Fibroblast of lung (primary cell): ENCODE results near the gene PHLDB3. TPM values are rescaled to one million over a fixed set of nuclear protein-coding genes. Genes with fewer than 3 reads are reported as not detected.
"Not testable (repeated sequence)": the region's sequence is repeated elsewhere in the genome, so short reads cannot be mapped to it uniquely, and the experiment has no call there.

Experiments used
- DNase-seq, 2 donors: peaks; one replicate each; pipeline versions ENCODE4 v3.0.0 to v3.0.0-alpha.2; 2010; ENCODE audit warnings: low read depth in 2 of 2
- H2AFZ ChIP-seq: 2 replicates; pipeline ENCODE4 v1.5.1; 2012; ENCODE audit warnings: low read length, control low read depth, inconsistent platforms
- H3K27ac ChIP-seq: 2 replicates; pipeline ENCODE4 v1.5.1; 2011; ENCODE audit warnings: low read length, control low read depth; ENCODE audit not compliant: insufficient read depth
- H3K27me3 ChIP-seq: 2 replicates; pipeline ENCODE4 v1.5.1; 2011; ENCODE audit warnings: mild to moderate bottlenecking, low read length; ENCODE audit not compliant: control insufficient read depth, insufficient read depth
- H3K36me3 ChIP-seq: 2 replicates; pipeline ENCODE4 v1.5.1; 2011; ENCODE audit warnings: low read length; ENCODE audit not compliant: control insufficient read depth, insufficient read depth
- H3K4me1 ChIP-seq: 2 replicates; pipeline ENCODE4 v1.5.1; 2011; ENCODE audit warnings: low read length; ENCODE audit not compliant: control insufficient read depth, insufficient read depth; ENCODE audit errors: extremely low read depth
- H3K4me2 ChIP-seq: 2 replicates; pipeline ENCODE4 v1.5.1; 2011; ENCODE audit warnings: low read length, control low read depth; ENCODE audit not compliant: insufficient read depth; ENCODE audit errors: extremely low read depth
- H3K4me3 ChIP-seq, 4 experiments: fragments of 200-600 bp in 1 of 4; sonication (generic) in 1 of 4; replicated peaks in 1 of 4; 2 replicates each; pipeline ENCODE4 v1.5.1; 2011 to 2016; ENCODE audit warnings: low read length in 4 of 4, low read depth in 3 of 4, mild to moderate bottlenecking in 3 of 4, control low read depth in 2 of 4, inconsistent platforms in 1 of 4, mixed read lengths in 1 of 4; ENCODE audit not compliant: insufficient read depth in 1 of 4; ENCODE audit errors: control extremely low read depth in 1 of 4
- H3K79me2 ChIP-seq: 2 replicates; pipeline ENCODE4 v1.5.1; 2012; ENCODE audit warnings: mild to moderate bottlenecking, low read length, inconsistent platforms; ENCODE audit not compliant: control insufficient read depth, insufficient read depth
- H3K9ac ChIP-seq: 2 replicates; pipeline ENCODE4 v1.5.1; 2011; ENCODE audit warnings: mild to moderate bottlenecking, low read length, control low read depth; ENCODE audit not compliant: insufficient read depth
- H3K9me3 ChIP-seq: 2 replicates; pipeline ENCODE4 v1.5.1; 2012; ENCODE audit warnings: low read depth, low read length; ENCODE audit not compliant: control insufficient read depth, insufficient read depth
- H4K20me1 ChIP-seq: 2 replicates; pipeline ENCODE4 v1.5.1; 2011; ENCODE audit warnings: low read length; ENCODE audit not compliant: control insufficient read depth, insufficient read depth; ENCODE audit errors: extremely low read depth
- EZH2 ChIP-seq: IDR thresholded peaks from 2 replicates; pipeline ENCODE4 v1.5.1; 2012; ENCODE audit warnings: low read length, control low read depth, mild to moderate bottlenecking; ENCODE audit errors: missing control alignments
- polyA plus RNA-seq, 2 donors: library from polyadenylated mRNA; depleted of rRNA in 1 of 2; stranded (reverse) in 1 of 2; unstranded in 1 of 2; fragments of >200 nt; gene quantifications; 2 replicates each; pipeline ENCODE4 v1.2.1, GENCODE V29; 2011 to 2012; ENCODE audit warnings: missing spikeins in 1 of 2
- total RNA-seq: library from RNA; depleted of rRNA; stranded (reverse); fragments of >200 nt; gene quantifications from 2 replicates; pipeline ENCODE4 v1.2.1, GENCODE V29; 2014
- TF ChIP-seq, protein P1 (sequence below), 2 donors: IDR thresholded peaks in 1 of 2; conservative IDR thresholded peaks in 1 of 2; 1 replicate in 1 of 2; 2 replicates in 1 of 2; pipeline ENCODE4 v1.5.1; 2011 to 2012; ENCODE audit warnings: low read length in 2 of 2, control low read depth in 1 of 2, inconsistent platforms in 1 of 2, low read depth in 1 of 2, mild to moderate bottlenecking in 1 of 2

Gene PHLDB3
- total and polyA plus RNA-seq, 2 donors (not counting 1 experiment from before 2014, with no cell fraction given) = 1.8 to 35.8 TPM

DNA sequence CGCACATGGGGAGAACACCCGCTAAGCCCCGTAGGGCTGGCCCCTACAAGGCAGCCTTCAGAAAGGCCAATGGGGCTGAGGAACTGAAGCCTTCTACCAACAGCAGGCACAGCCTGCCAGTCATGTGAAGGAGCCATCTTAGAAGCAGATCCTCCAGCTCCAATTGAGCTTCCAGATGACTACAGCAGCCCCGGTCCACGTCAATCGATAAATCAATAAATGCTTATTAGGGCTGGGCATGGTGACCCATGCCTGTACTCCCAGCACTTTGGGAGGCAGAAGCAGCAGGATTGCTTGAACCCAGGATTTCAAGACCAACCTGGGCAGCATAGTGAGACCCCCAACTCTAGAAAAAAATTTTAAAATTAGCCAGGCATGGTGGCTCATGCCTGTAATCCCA is 66.8 kb downstream of the PHLDB3 start:
- no peak overlapping the region for H2AFZ ChIP-seq
- no peaks in the 10 kb centered on the region for H3K27me3 ChIP-seq
- no peak overlapping the region for H3K9ac ChIP-seq

DNA sequence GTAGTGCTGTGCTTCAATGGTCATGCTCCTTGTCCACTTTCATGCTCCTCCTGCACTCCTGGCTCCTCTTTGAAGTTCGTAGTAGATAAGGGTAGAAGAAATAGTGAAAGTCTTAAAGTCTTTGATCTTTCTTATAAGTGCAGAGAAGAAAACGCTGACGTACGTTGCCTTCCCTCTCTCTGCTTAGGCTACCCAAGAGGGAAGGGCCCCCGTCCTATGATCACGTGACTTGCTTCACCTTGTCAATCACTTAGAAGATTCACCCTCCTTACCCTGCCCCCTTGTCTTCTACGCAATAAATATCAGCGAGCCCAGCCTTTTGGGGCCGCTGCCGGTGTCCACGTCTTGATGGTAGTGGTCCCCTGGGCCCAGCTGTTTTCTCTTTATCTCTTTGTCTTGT is 67.3 kb downstream of the PHLDB3 start:
- H3K4me2 ChIP-seq, H4K20me1 ChIP-seq, H2AFZ ChIP-seq, H3K9ac ChIP-seq, DNase-seq, H3K4me1 ChIP-seq, H3K27me3 ChIP-seq, H3K9me3 ChIP-seq, H3K4me3 ChIP-seq, H3K27ac ChIP-seq, H3K36me3 ChIP-seq, H3K79me2 ChIP-seq: not testable (repeated sequence)

More for the DNA sequence above, 66.8 kb downstream of the PHLDB3 start:
- H3K4me2 ChIP-seq = no peak overlapping the region
- H3K9me3 ChIP-seq = no peaks in the 10 kb centered on the region
- H4K20me1 ChIP-seq = no peaks in the 10 kb centered on the region
- TF ChIP-seq, protein P1, sequence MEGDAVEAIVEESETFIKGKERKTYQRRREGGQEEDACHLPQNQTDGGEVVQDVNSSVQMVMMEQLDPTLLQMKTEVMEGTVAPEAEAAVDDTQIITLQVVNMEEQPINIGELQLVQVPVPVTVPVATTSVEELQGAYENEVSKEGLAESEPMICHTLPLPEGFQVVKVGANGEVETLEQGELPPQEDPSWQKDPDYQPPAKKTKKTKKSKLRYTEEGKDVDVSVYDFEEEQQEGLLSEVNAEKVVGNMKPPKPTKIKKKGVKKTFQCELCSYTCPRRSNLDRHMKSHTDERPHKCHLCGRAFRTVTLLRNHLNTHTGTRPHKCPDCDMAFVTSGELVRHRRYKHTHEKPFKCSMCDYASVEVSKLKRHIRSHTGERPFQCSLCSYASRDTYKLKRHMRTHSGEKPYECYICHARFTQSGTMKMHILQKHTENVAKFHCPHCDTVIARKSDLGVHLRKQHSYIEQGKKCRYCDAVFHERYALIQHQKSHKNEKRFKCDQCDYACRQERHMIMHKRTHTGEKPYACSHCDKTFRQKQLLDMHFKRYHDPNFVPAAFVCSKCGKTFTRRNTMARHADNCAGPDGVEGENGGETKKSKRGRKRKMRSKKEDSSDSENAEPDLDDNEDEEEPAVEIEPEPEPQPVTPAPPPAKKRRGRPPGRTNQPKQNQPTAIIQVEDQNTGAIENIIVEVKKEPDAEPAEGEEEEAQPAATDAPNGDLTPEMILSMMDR (conservative IDR thresholded peaks at IDR 0.05 in 1 of 2, IDR thresholded peaks at IDR 0.05 in 1 of 2; ENCODE audit: low read depth in 1 of 2, low read length in 2 of 2) = no peak
- TF ChIP-seq EZH2 = no peak
- no peak overlapping the region for H3K4me3 ChIP-seq
- no peak for DNase-seq
- no peak overlapping the region for H3K27ac ChIP-seq
- no peaks in the 10 kb centered on the region for H3K79me2 ChIP-seq
- no peaks in the 10 kb centered on the region for H3K36me3 ChIP-seq
- no peaks in the 10 kb centered on the region for H3K4me1 ChIP-seq

DNA sequence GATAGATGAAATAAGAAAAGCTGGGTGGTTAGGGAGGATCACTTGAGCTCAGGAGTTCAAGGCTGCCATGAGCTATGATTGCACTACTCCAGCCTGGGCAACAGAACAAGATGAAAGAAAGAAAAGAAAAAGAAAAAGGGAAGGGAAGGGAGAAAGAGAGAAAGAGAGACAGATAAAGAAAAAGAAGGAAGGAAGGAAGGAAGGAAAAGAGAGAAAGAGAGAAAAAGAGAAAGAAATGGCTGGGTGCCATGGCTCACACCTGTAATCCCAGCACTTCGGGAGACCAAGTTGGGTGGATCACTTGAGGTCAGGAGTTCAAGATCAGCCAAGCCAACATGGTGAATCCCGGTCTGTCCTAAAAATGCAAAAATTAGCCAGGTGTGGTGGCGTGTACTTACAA is 68.8 kb downstream of the PHLDB3 start:
- no peak overlapping the region for H3K9ac ChIP-seq
- H3K27ac ChIP-seq = no peak overlapping the region
- H3K4me3 ChIP-seq = no peak overlapping the region
- no peaks in the 10 kb centered on the region for H3K9me3 ChIP-seq
- no peaks in the 10 kb centered on the region for H3K4me1 ChIP-seq
- H4K20me1 ChIP-seq = no peaks in the 10 kb centered on the region
- H3K79me2 ChIP-seq = no peaks in the 10 kb centered on the region
- DNase-seq = no peak
- no peaks in the 10 kb centered on the region for H3K36me3 ChIP-seq
- no peak overlapping the region for H2AFZ ChIP-seq
- H3K4me2 ChIP-seq = no peak overlapping the region
- TF ChIP-seq, protein P1 (conservative IDR thresholded peaks at IDR 0.05 in 1 of 2, IDR thresholded peaks at IDR 0.05 in 1 of 2; ENCODE audit: low read depth in 1 of 2, low read length in 2 of 2) = no peak
- TF ChIP-seq EZH2 = no peak
- no peaks in the 10 kb centered on the region for H3K27me3 ChIP-seq
